ENCODE data around the gene DBNDD1.
"Not testable (repeated sequence)": the region's sequence is repeated elsewhere in the genome, so short reads cannot be mapped to it uniquely, and the experiment has no call there.

DBNDD1 gene

DNA sequence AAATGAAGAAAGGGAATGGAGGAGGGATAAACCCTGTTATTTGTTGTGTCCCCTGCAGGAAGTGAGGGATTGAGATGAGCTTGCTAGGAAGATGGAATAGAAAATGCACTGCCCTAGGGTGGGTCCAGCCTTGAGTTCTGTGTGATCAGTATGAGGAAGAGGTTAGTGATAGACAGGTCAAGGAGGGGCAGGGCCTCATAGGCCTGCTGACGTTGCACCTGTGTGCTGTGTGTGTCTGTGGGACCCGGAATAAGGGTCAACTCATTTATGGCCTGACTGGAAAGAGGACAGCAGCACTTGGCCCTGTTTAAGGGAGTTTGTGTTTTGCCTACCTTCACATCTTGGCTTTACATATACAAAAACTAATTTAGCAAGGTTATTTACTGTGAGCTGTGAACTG lies 44.4 kb downstream of the DBNDD1 start:
- H3K4me3 ChIP-seq, result no peak overlapping the region
- TF ChIP-seq, protein P1, sequence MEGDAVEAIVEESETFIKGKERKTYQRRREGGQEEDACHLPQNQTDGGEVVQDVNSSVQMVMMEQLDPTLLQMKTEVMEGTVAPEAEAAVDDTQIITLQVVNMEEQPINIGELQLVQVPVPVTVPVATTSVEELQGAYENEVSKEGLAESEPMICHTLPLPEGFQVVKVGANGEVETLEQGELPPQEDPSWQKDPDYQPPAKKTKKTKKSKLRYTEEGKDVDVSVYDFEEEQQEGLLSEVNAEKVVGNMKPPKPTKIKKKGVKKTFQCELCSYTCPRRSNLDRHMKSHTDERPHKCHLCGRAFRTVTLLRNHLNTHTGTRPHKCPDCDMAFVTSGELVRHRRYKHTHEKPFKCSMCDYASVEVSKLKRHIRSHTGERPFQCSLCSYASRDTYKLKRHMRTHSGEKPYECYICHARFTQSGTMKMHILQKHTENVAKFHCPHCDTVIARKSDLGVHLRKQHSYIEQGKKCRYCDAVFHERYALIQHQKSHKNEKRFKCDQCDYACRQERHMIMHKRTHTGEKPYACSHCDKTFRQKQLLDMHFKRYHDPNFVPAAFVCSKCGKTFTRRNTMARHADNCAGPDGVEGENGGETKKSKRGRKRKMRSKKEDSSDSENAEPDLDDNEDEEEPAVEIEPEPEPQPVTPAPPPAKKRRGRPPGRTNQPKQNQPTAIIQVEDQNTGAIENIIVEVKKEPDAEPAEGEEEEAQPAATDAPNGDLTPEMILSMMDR (IDR thresholded peaks at IDR 0.05), result no peak
- DNase-seq (ENCODE audit: low spot score), result no peak
- H3K27ac ChIP-seq, result no peak overlapping the region

GRCh38 chr16:89973654-89974335 lies 45.5 kb downstream of the DBNDD1 start:
- no peak for DNase-seq (ENCODE audit: low spot score)
- Histone ChIP-seq H3K4me3 (peak overlapping the region; percentile 97), H3K27ac (no peak overlapping the region)
- TF ChIP-seq, protein P1 (IDR thresholded peaks at IDR 0.05), result no peak

DNA sequence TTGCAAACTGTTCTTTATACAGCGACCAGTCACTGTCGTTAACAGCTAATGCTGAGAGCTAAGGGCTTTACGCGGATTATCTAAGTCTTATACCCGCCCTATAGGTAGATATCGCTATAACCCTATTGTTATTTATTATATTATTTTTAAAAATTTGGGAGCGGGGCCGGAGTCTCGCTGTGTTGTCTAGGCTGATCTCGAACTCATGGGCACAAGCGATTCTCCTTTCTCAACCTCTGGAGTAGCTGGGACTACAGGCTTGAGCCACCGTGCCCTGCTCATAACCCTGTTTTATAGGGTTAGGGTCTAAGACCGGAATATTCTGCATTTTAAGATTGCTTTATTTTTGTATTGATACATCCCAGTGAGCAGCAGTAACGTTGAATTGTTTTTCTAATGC lies 46.0 kb downstream of the DBNDD1 start:
- DNase-seq (ENCODE audit: low spot score), result no peak
- TF ChIP-seq, protein P1 (IDR thresholded peaks at IDR 0.05), result no peak
- Histone ChIP-seq H3K4me3 (peak overlapping the region; percentile 97), H3K27ac (peak overlapping the region; percentile 94 to 96)

DNA sequence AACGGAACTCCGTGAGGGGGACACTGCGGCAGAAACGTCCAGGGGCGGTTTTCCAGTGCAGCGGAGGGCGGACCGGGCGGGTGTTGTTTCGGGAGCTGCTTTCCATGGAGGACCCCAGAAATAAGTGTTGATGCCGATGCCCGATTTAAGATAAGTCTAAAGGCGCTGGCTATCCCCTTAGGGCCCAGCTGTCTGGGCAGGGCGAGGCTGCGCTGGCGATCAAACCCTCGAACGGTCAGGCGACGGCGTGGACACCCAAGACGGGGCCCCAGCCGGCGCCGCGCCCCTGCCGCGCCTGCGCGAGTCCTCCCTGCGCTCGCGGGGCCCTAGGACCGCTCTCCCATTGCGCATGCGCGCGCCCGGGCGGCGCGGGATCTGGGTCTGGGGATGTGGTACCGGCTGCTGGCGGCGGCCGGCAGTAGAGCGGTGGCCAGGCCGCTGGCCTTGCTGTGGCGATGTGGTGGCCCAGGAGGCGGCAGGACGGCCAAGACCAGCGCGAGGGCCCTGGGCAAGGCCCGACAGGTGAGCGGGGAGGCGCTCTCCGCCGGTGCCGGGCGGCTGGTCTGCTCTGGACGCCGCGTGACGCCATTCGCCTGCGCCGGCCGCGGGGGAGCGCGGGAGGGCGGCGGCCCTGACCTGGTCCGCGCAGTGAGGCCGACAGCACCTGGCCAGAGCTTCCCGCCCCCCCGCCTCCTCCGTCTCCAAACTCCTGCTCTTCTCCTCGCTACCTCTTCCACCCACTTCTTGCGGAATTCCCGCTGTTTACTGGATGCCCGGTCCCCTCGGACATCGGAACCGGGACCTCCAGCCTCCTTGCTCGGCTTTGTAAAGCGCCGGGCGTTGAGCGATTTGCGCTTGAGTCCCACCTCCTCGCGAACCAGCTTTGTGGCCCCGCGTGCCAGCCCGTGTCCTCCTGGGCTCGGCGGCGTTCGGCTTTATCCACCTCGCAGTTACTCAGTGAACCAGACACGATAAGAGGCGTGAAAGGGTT lies 46.7 kb downstream of the DBNDD1 start:
- H3K4me3 ChIP-seq, result peak overlapping the region; percentile 97
- TF ChIP-seq, protein P1 (IDR thresholded peaks at IDR 0.05), result no peak
- peak overlapping the region; percentile 94 to 96 for H3K27ac ChIP-seq
- DNase-seq (ENCODE audit: low spot score), result peak; percentile 92

DNA sequence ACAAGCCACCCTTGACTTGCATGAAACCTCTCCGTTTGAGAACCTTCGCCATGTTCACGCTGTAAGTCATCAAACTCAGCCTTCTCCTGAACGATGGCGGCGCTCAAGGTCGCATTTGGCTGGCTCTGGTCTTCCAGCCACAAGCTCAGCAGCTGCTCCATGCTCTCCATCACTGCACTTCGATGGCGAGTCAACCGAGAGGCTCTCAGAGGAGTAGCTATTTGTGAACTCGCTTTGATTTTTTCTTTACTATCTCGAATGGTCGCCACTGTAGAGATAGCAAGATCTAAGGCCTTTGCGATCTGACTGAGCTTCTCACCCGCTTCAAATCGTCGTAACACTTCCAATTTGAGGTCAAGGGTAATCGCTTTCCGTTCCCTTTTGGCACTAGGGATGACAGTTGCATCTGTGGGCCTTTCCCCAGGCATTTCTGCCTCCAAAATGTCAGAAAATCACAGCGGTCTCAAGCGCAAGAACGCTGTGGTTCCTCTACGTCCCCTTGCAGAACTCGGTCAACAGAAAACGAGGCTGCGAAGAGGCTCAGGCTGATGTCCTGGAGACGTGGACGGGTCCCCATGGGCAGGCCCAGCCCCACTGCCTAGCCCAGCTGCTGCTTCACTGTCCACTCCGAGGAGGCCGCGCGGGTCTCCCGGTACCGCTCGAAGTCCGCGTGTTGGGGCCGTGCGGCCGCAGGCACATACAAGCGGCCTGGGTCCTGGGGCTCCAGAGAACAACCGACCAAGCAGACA lies 47.6 kb downstream of the DBNDD1 start:
- Histone ChIP-seq H3K4me3 (peak overlapping the region; percentile 97), H3K27ac (peak overlapping the region; percentile 94 to 96)
- TF ChIP-seq, protein P1 (IDR thresholded peaks at IDR 0.05), result no peak
- no peak for DNase-seq (ENCODE audit: low spot score)

GRCh38 chr16:89969741-89970410 lies 49.4 kb downstream of the DBNDD1 start:
- TF ChIP-seq, protein P1 (IDR thresholded peaks at IDR 0.05), result no peak
- no peak for DNase-seq (ENCODE audit: low spot score)
- Histone ChIP-seq H3K4me3 (no peak overlapping the region), H3K27ac (no peak overlapping the region)

- DNase-seq (ENCODE audit: low spot score); H3K27ac ChIP-seq; H3K4me3 ChIP-seq: not testable (repeated sequence)
Observed at GRCh38 chr16:89968074-89968473, 51.2 kb downstream of the DBNDD1 start.

DNA sequence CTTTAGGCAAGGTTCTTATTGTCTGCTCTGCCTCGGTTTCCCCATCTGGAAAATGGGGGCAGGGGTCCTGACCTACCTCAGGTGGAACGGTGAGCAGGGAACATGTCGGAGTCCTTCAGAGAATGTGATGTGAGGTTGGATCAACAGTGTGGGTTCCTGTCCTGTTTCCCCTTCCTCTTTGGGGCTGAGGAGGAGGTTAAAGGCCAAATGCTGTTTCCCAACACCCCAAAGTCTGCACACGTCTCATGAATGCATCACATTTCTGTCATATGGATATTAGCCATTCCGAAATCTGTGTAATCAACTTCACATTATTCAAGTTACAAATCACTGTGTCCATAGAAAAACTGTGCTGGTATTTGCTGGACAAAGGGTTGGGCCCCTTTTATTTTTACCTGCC lies 51.8 kb downstream of the DBNDD1 start:
- not testable (repeated sequence) for H3K4me3 ChIP-seq; DNase-seq (ENCODE audit: low spot score); H3K27ac ChIP-seq

Data from coronary artery (tissue), 2 donors.